GM03348 (cell line): ENCODE data around the gene SHE.
A peak's percentile ranks its signal among the peaks of the same experiment; 100 is the strongest.
"Not testable (repeated sequence)": the region's sequence is repeated elsewhere in the genome, so short reads cannot be mapped to it uniquely, and the experiment has no call there.

Source experiments
- DNase-seq: peaks from one replicate; pipeline ENCODE4 v3.0.0; 2012; ENCODE audit warnings: low spot score

SHE gene

GRCh38 chr1:154514066-154514553 lies 11.9 kb upstream of the SHE start:
- DNase-seq: no peak

DNA sequence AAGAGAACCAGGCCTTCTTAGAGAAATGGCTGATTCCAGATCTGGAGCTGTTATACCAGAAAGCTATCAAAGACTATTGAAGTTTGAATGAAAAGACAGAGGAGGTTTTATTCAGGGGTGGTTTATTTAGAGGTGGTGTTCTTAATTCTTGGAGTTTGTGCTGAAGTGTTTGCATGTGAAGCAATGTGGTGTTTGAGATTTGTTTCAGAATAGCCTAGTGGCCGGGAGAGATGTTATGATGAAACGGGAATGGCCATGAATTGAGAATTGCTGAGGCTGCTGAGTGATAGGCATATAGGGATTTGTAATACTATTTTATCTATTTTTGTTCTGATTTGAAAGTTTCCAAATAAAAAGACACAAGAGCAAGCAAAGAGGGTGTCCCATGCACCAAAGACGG lies 10.5 kb upstream of the SHE start:
- no peak for DNase-seq

DNA sequence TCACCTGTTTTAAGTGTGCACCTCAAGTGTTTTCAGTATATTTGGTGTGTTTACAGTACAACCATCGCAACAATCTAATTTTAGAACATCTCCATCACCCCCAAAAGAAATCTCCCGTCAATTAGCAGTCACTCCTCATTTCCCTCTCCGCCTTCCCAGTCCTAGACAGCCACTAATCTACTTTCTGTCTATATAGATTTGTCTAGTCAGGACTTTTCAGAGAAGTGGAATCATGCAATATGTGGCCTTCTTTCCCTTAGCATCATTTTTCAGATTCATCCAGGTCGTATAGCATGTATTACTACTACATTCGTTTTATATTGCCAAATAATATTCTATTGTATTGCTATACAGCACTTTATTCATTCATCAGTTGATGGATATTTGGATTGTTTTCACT lies 1.7 kb upstream of the SHE start:
- DNase-seq: no peak

GRCh38 chr1:154502744-154503115 lies 518 bp upstream of the SHE start:
- DNase-seq: no peak

DNA sequence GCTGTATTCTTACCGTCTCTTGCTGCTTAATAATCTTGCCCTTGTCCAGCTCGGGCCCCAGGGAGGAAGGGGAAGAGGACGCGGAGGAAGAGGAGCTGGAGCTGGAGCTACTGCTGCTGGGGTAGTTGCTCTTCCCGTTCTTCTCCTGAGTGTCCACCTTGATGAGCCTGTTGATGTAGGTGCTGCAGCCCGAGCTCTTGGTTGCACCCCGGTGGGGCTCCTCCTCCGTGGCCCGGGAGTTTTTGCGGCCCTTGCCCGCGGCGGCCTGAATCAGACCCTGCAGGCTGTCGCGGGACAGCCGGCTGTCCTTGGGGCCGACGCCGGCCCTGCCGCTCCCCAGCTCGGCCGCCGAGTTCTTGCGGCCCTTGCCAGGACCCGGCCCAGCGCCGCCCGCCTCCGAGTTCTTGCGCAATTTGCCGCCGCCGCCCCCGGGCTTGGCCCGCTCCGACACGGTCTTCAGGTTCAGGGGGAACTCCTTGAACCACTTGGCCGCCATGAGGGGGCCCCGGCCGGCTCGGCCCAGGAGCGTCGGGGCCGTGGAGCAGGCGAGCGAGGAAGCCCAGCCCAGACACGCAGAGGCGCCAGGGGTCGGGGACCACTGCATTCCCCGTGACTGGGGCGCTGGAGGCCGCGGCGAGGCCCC lies 668 bp downstream of the SHE start:
- DNase-seq: peak; percentile 41

DNA sequence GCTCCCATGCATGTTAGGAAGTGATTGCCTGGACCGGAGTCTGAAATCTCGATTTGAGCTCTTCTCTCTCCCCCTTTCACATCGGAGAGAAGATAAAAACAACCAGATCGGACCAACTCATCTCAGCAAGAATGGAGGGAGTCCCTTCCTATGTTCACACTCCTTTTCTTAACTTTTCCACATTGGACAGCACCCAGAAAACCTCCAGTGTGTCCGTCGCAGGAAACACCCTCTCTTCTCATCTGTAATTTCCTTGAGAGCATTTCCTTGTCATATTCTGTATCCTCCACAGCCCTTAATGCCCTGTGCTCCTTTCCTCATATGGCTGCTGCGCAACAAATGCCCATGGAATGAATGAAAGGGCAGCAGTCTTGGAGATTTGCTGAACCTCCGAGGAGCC lies 1.7 kb downstream of the SHE start:
- no peak for DNase-seq

DNA sequence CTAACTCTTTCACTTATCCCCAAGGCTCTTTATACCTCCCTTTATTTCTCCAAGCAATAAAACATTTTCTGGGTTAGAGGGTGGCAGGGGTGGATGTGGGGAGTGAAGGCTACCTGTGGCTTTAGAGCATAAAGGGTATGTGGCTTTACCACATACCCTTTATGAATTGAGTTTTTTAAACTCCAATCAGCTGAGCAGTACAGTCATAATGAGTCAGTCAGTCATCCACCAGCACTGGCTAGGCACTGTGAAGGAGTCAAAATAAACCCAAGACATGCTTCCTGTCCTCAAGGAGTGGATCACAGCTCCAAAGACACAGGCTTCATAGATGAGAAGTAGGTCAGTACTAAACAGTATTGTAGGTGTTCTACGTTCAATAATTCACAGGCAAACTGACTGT lies 2.8 kb downstream of the SHE start:
- no peak for DNase-seq

- DNase-seq: no peak
These were observed 5.0 kb downstream of the SHE start for GRCh38 chr1:154497026-154497806.

DNA sequence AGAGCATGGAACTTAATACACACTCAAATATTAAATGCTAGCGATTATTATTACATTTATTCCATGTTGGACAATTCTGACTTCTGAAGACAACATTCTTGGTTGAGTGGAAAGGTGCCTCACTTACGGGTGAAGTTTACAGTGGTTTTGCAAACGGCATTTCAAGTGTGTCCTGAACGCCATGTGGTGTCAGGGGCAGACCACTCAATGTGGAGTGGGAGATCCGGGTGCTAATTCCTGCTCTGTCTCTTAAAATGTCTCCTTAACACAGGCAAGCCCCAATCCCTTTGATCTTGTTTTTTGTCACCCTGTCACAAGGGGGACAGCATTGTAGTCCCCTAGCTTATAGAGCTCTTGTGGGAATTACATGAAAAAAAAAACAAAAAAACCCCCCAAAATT lies 5.8 kb downstream of the SHE start:
- DNase-seq: no peak

DNA sequence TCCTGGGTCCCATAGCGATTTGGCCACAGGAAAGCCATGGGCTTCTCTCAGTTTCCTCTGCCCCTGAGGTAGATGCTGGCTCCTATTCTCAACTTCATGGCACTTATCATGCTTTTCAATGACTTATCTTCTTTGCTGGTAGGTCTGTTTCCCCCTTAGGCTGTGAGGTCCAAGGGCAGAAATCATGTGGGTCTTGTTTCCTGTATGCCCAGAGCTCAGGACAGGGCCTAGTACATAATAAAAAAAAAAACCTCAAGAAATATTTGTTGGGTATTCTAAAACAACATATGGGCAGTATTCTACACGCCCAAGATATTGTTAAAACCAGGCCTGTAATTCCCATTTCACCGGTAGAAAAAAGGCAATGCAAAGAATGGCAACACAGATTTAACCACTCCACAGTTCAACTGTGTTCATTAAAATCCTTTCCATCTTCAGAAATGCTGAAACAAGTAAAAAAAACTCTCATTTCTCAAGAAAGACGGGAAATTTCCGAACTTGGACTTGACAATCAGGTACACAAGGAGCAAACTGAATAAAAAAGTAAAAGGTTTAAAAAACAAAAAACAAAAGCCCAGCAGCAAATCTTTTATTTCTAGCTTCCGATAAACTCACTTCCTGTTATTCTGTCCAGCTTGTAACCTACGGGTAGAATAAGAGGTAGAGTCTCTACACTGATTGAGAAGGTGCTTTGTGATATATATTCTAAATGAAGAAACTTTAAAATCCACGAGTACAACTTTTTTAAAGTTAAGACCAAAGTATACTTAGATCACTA lies 6.5 kb downstream of the SHE start:
- no peak for DNase-seq

DNA sequence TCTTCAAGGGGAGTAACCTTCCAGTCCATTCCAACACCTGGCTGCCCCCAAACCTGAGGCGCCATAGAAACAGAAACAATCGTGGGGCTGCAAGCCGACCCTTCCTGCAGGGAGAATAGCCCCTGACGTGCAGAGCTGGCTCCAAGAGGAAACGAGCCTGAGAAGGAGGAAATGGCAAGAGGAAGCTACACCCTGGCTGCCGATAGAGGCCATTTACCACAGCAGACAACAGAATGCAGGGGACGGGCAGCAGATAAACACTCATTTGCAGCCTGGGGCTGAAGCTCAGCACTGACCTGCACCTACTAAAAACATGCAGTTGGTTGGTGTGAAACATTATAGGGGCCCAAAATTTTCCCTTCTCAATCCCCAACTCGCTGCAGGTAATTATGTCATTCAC lies 8.9 kb downstream of the SHE start:
- no peak for DNase-seq

DNA sequence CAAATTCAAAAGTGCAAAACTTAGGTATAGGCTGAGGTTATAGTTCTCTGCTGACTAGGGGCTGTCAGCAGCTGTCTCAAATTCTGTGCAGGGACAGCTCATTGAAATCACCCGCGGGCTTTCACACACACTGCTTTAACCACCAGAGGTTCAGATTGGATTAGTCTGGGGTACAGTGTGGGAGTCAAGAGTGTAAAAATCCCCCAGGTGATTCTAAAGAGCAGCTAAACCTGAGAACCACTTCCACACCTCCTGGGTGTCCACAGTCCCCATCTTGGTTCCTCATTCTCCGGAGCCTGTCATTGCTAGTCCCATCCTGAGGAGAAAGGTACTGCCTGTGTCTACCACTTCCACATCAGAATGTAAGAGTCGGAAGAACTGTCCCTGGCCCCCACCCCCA lies 10.1 kb downstream of the SHE start:
- no peak for DNase-seq

GRCh38 chr1:154490317-154490716 lies 11.9 kb downstream of the SHE start:
- DNase-seq: no peak

GRCh38 chr1:154489695-154490274 lies 12.4 kb downstream of the SHE start:
- no peak for DNase-seq

- DNase-seq: no peak
These were observed 13.3 kb downstream of the SHE start for GRCh38 chr1:154488922-154489321.

GRCh38 chr1:154486756-154487155 lies 15.5 kb downstream of the SHE start:
- DNase-seq: not testable (repeated sequence)

- no peak for DNase-seq
These were observed 16.2 kb downstream of the SHE start for GRCh38 chr1:154485910-154486496.

GRCh38 chr1:154485106-154485505 lies 17.1 kb downstream of the SHE start:
- no peak for DNase-seq

- DNase-seq: no peak
These were observed 18.0 kb downstream of the SHE start for GRCh38 chr1:154483941-154484803.

- no peak for DNase-seq
These were observed 21.2 kb downstream of the SHE start for GRCh38 chr1:154481053-154481452.

DNA sequence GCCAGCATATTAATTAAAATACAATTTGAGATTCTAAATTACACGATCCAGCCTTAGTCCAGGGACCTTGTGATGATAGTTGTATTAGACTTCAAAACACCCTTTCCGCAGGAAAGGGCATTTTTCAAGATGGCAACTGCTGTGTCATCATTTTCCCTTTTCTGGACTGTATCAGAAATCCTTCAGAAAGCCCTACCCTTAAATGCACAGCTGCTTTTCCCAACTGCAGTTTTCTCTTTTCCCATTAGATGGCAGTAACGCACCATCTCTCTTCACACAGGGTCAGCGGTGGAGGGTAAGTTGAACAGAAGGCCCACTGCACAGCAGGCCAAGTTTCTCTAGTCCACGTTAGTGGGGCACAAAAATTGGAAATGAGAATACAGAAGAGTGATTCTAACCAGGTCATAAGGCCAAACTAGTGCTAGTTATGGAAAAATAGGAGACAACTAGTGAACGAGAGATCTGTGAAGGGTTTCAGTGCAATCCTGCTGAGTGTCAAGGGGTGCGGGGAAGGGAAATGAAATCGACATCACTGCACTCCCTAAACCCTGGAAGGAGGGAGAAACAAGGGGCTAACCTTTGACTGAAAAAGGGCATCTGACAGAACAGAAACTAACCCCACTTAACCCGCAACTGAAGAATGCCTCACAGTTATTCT lies 22.3 kb downstream of the SHE start:
- peak; percentile 89 for DNase-seq
